Upper lobe of left lung (tissue), 4 donors: ENCODE results near the gene SMAD3.

Experiments used
- POLR2A ChIP-seq, 4 donors: fragments of 450-650 bp; IDR thresholded peaks; one replicate each; pipeline ENCODE4 v1.5.1; 2016 to 2017; ENCODE audit warnings: antibody characterized with exemption in 4 of 4, mild to moderate bottlenecking in 2 of 4
- POLR2AphosphoS5 ChIP-seq, 2 donors: sonication (generic); formaldehyde crosslinking; IDR thresholded peaks; one replicate each; pipeline ENCODE4 v1.5.1; 2017; ENCODE audit warnings: antibody characterized with exemption in 2 of 2
- TF ChIP-seq, protein P1 (sequence below), 6 experiments: fragments of 450-650 bp in 4 of 6; fragments of 200-600 bp in 2 of 6; sonication (generic) in 2 of 6; IDR thresholded peaks; one replicate each; pipeline ENCODE4 v1.5.1; 2016 to 2019; ENCODE audit warnings: antibody characterized with exemption in 6 of 6

DNA sequence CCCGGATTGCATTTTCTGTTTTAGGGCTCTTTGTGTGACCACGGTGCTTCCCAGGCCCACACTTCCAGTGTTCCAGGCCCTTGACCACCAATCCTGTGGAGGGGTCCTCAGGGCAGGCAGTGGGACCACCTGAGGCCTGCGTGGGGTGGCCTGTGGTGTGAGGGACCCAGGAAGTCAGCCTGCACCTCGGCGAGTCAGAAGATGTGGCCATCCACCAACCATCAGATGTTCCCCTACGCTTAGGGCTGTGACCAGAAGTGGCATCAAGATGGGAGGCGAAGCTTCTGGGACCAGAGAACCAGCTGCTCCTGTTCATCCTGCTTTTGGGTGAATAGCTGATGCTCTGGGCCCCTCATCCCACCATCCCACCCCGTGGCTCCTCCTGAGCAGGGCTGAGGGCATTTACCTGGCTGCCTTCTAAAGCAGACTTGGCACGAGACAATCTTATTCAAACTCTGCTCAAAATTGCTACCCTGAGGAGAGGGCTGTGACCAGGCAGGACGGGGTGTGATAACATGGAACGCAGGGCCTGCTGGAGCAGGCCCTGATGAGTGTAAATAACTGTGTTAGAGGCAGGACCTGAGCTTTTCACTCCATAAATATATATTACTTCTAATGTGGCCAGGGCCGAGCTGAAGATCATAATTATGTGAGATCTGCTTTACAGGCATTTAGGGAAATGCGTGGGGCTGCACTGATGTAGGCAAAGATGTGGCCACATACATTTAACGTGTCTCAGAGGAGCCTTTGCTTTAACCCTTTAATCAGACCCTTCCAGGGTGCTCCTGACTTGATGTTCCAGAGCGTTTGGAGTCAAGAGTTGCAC is 28.8 kb downstream of the SMAD3 start:
- TF ChIP-seq, protein P1, sequence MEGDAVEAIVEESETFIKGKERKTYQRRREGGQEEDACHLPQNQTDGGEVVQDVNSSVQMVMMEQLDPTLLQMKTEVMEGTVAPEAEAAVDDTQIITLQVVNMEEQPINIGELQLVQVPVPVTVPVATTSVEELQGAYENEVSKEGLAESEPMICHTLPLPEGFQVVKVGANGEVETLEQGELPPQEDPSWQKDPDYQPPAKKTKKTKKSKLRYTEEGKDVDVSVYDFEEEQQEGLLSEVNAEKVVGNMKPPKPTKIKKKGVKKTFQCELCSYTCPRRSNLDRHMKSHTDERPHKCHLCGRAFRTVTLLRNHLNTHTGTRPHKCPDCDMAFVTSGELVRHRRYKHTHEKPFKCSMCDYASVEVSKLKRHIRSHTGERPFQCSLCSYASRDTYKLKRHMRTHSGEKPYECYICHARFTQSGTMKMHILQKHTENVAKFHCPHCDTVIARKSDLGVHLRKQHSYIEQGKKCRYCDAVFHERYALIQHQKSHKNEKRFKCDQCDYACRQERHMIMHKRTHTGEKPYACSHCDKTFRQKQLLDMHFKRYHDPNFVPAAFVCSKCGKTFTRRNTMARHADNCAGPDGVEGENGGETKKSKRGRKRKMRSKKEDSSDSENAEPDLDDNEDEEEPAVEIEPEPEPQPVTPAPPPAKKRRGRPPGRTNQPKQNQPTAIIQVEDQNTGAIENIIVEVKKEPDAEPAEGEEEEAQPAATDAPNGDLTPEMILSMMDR (IDR thresholded peaks at IDR 0.05) = no peak
- TF ChIP-seq POLR2AphosphoS5 (IDR thresholded peaks at IDR 0.05) (no peak), POLR2A (IDR thresholded peaks at IDR 0.05) (no peak)
